GM19438 (cell line): ENCODE measurements around the gene SPACA7.

Experiments used
- ATAC-seq: cut with Tn5 transposase; IDR thresholded peaks from one replicate; pipeline ENCODE4 v1.9.1; 2021; ENCODE audit warnings: low read depth; ENCODE audit not compliant: unreplicated experiment

The SPACA7 gene

DNA sequence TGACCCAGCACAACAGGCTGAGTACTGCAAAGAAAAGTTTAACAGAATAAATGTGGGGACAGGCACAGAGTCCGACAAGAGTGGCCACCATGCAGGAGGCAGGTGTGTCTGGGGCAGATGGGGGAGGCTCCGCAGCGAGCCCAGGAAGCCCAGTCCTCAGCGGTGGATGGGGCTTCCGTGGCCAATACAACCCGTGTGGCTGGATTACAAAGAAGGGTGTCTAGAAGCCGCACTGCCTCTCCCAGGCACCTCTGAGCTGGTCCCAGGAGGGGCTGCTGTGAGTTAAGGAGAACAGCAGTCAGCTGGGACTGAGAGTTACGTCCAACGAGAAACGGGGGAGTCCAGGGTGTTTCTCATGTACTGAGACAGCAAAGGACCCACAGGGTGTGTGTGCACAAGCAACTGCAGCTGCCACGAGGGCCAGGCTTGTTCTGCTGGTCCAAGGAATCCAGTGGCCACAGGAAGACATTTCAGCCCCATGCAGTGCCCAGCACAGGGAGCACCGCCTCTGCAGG is 70.2 kb downstream of the SPACA7 start:
- no peak for ATAC-seq

DNA sequence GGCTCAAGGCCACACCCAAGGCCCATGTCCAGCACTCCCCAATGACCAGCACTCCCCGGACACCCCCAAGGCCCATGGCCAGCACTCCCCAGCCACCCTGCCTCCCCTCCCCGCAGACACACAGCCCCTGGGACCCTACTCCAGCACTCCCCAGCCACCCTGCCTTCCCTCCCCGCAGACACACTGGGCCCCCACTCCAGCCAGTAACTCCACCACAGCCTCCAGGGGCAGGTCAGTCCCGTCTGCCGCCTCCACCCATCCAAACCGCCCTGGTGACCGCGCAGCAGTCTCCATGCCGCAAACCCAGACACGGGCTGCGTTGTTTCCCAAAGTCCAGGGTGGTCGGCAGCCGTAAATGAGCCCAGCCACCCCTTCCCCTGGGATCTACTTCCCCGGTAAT is 70.7 kb downstream of the SPACA7 start:
- no peak for ATAC-seq

- no peak for ATAC-seq
Measured at GRCh38 chr13:112447306-112447705, 71.2 kb downstream of the SPACA7 start.

- ATAC-seq: no peak
Measured at GRCh38 chr13:112447761-112448603, 71.8 kb downstream of the SPACA7 start.

DNA sequence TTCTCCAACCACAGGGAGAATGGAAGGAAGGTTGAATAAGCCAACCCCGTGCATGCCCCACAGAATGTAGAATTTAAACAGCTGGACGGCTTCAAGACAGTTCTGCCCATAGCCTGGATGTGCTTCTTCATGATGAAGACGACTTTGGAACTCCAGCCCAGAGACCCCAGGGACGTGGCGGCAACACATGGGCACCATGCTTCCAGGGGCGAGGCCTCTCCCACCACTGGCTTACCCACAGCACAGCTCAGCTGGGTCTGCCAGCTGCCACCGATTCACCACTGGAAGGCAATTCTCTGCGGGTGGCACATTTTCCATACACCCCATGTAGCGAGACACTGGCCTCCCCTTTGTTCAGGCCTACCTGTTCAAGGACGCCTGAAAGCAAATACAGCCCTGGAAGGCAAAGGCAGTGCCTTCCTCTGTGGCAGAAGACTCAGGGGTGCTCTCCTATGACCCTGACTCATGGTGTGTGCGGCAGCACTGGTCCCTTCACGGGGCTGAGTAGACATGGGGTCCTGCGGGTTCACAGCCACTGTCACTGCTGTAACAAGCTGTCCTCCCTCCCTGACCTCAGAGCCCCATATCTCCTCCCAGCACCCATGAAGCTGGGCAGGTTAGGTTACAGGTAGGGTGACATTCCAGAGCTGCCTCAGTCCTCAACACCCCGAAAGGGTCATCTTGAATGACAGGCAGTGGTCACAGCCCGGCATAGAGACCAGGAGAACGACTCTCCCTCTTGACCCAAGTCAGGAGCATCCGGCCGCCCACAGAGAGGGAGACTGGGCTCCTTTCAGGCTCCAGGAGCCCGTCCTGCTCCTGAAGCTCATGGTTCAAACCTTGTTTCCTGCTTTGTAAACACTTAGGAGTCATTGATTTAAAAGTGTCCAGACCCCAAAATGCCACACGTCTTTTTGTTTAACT is 72.7 kb downstream of the SPACA7 start:
- ATAC-seq: no peak

GRCh38 chr13:112449545-112449930 is 73.4 kb downstream of the SPACA7 start:
- no peak for ATAC-seq

DNA sequence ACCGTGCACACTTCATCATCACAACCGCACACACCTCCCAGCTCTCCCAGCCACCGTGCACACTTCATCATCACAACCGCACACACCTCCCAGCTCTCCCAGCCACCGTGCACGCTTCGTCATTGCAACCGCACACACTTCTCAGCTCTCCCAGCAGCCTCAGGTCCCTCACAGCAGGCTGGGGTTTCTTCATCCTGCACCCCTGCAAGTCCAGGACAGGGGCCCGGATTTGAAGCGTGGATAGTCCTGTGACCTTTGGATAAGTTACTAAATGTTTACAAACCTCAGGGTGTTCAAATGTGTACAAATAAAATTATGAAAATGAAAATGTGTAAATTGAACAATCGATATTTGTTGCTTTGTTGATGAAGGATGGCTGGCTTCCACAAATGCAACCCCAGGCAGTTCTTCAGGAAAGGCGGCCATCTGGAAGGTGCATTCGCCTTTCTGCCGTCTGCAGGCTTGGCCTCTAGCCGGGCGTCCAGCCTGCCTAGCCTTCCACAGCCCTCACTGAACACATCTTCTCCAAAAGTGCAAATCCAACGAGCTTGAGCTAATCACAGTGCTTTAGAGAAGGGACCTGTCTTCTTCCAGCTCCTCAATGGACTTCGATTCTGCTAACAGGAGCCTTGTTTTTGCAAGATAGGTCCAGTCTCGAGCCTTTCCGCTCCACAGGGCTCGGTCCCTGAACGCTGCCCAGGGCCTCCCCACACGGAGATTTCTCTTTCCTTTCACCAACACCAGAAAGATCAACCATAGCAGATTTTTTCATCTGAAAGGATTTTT is 74.2 kb downstream of the SPACA7 start:
- ATAC-seq: no peak

GRCh38 chr13:112450904-112451240 is 74.7 kb downstream of the SPACA7 start:
- ATAC-seq: no peak

GRCh38 chr13:112451512-112452379 is 75.6 kb downstream of the SPACA7 start:
- ATAC-seq: no peak

DNA sequence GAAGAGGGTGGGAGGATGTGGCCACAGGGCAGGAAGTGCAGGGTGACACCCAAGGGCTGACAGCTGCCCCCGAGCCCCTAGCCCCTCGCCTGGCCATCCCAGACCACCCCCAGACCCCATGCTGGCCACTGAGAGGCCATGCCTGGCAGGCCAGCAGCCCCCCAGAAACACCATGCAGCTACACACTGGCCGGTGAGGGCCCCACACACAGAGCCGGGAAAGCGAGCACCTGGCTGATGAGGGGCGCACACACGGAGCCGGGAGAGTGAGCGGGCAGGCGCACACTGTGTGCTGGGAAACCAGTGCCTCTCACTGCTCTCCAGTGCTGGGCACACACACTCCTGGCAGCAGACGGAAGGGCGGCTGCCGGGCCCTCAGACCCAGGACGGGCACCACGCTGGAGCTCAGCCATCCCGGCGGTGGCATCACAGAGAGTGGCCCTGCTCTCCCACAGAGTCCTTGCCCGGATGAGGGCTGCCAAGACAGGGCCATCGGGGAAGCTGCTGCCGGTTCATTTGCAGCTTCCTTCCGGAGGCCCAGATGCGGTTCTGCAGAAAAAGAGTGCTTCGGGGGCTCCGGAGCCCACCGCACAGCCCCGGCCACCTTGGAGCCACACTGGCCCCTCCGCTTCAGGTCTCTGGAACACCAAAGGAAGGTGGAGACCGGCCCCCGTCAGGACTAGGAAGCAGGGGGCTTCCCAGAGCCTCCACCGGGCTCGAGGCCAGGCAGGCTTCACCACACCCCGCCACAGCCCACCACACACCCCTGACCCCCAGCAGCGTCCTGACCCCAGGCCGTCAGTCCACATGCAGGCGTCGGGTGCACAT is 76.4 kb downstream of the SPACA7 start:
- no peak for ATAC-seq

DNA sequence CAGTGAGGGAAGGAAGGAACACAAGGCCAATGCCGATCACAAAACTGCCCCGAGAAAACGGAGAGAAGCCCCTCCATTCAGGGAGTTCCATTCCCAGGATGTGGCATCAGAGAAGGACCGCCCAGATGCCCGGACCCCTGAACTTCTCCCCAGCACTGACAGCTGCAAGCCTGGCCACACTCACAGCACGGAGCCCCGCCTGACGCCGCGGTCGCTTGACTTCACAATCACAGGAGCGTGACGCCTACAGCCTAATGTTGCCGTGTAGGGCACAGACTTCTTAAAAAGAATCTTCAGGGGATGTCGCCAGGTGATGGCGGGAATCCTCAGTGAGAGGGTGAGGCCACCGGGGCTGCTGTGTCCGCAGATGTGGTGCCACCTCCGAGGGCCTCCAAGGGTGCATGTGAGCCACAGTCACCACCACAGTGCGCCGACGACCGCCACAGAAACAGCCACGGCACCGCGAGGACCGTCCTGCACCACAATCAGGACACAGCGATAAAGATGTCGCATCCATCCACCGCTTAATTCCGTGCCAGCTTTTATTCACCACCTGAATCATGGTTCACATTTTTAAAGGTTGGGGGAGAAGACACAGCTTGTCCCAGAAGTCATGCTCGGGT is 77.2 kb downstream of the SPACA7 start:
- ATAC-seq: no peak

- no peak for ATAC-seq
Measured at GRCh38 chr13:112453874-112454647, 77.9 kb downstream of the SPACA7 start.

- no peak for ATAC-seq
Measured at GRCh38 chr13:112454648-112455334, 78.6 kb downstream of the SPACA7 start.

DNA sequence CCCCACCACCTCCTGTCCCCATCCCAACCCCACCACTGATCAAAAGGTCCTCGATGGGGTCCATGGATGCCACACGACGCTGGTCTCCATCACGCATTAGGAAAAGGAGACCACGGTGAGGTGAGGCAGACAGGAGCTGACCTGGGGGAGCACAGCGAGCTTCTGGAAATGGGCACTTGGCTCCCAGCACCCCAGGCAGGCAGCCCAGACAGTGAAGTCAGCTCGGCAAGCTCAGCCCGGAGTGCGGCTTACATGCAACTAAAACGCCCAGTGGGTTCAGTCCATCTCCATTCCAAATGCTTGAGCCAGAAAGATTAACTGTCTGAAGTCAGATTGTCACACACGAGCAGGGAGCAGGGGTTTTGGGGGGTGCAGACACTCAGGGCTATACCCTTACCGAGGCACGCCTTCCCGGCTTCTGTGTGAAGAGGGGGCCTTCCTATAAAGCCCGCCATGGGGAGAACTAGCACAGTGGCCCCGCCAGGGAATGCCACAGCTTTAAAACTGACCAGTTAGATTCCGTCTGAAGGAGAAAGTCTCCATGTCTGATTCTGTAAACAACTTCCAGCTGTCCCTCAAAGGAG is 79.4 kb downstream of the SPACA7 start:
- no peak for ATAC-seq

- no peak for ATAC-seq
Measured at GRCh38 chr13:112456138-112457056, 80.2 kb downstream of the SPACA7 start.

GRCh38 chr13:112457081-112457480 is 80.9 kb downstream of the SPACA7 start:
- ATAC-seq: no peak
